Astrocyte of the spinal cord (primary cell): Measurements from ENCODE around the gene KCNK15.
A peak's percentile ranks its signal among the peaks of the same experiment; 100 is the strongest.

ENCODE experiments used
- DNase-seq: peaks from one replicate; pipeline ENCODE4 v3.0.0; 2011; ENCODE audit warnings: low read depth, low spot score
- H3K4me3 ChIP-seq: 2 replicates; pipeline ENCODE4 v1.5.1; 2011; ENCODE audit warnings: low read depth, mild to moderate bottlenecking, low read length, moderate library complexity
- CTCF ChIP-seq: IDR thresholded peaks from 2 replicates; pipeline ENCODE4 v1.5.1; 2012; ENCODE audit warnings: low read depth, mild to moderate bottlenecking, low read length, inconsistent platforms
- in situ Hi-C: cut with HindIII; loops from 2 replicates; pipeline ENCODE4 v1.10.0; 2017; ENCODE audit warnings: low sequenced_read_pairs

KCNK15 gene

GRCh38 chr20:44727039-44727438, 18.6 kb upstream of the KCNK15 start:
- in situ Hi-C loops = no loop called here
- DNase-seq = no peak
- no peak for TF ChIP-seq CTCF
- no peak overlapping the region for H3K4me3 ChIP-seq

- TF ChIP-seq CTCF = no peak
- in situ Hi-C loops = no loop called here
- H3K4me3 ChIP-seq = no peak overlapping the region
- no peak for DNase-seq
Measured at GRCh38 chr20:44727651-44728050, 18.0 kb upstream of the KCNK15 start.

GRCh38 chr20:44728801-44729443, 16.7 kb upstream of the KCNK15 start:
- TF ChIP-seq CTCF = no peak
- DNase-seq = peak; percentile 62
- no peak overlapping the region for H3K4me3 ChIP-seq
- in situ Hi-C loops = no loop called here

GRCh38 chr20:44730441-44730840, 15.2 kb upstream of the KCNK15 start:
- in situ Hi-C loops = no loop called here
- H3K4me3 ChIP-seq = no peak overlapping the region
- TF ChIP-seq CTCF = no peak
- peak; percentile 75 for DNase-seq

GRCh38 chr20:44731657-44732056, 14.0 kb upstream of the KCNK15 start:
- in situ Hi-C loops = no loop called here
- DNase-seq = no peak
- H3K4me3 ChIP-seq = no peak overlapping the region
- no peak for TF ChIP-seq CTCF

- no peak overlapping the region for H3K4me3 ChIP-seq
- in situ Hi-C loops = no loop called here
- TF ChIP-seq CTCF = no peak
- no peak for DNase-seq
Measured at GRCh38 chr20:44732327-44732726, 13.3 kb upstream of the KCNK15 start.
